Measurements from ENCODE around the gene NPLOC4. TPM values are rescaled to one million over a fixed set of nuclear protein-coding genes. Genes with fewer than 3 reads are reported as not detected.

NPLOC4 gene
- total and polyA plus RNA-seq, 2 donors (not counting 1 experiment from before 2014, with no cell fraction given), result 70.2 to 101 TPM

DNA sequence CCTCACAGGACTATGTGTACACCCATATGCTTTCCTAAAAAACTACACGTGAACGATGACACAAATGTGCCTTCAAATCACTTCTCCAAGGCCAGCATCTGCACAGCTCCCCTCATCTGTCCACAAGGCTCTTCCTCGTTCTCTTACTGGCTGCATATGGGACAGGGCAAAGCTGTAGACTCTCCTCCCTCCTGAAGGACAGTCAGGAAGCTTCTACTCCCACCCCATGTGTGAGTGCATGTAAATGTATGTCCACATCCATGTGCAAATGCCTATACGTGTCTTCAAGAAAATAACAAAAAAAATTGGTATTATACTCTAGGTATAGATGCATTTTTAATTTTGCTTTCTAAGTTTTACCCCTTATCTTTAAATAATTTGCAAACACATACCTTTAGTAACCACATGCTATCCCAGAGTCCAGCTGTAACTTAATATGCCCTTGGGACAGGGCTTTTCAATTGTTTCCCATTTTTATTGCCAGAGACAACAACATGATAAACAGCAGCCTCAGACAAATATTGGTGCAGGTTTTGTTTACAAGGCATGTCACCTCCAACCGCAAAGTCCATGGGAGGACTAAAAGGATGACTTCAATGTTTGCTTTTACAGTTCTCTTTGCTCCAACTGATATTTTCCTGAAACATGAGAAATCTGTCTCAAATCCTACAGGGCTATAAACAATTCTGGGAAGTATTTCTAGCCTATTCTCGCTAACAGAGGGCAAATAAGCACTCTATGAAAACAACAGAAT is 53.1 kb downstream of the NPLOC4 start:
- DNase-seq, result no peak
- 90% methylated on average over 3 of the region's 6 CpGs for WGBS (ENCODE audit: insufficient coverage)
- intact Hi-C loops (cut with micrococcal nuclease), result no loop called here
- Mint-ChIP-seq H3K27me3 (no peaks in the 10 kb centered on the region), H3K4me1 (peaks cover 9% of the 10 kb centered on the region), H3K9me3 (ENCODE audit: insufficient read depth) (no peaks in the 10 kb centered on the region), H3K4me3 (no peak overlapping the region), H3K27ac (no peak overlapping the region)
- Histone ChIP-seq H3K36me3 (replicated peaks in 1 of 2; ENCODE audit: control extremely low read depth in 1 of 2, control insufficient read depth in 1 of 2, extremely low read depth in 1 of 2, insufficient read depth in 2 of 2, low read length in 1 of 2) (peaks cover 2 to 66% of the 10 kb centered on the region in 2 experiments), H3K9me3 (ENCODE audit: control extremely low read depth in 1 of 3, control insufficient read depth in 2 of 3, insufficient read depth in 1 of 3, low read length in 2 of 3) (no peaks in the 10 kb centered on the region), H2AFZ (ENCODE audit: insufficient read depth, low read depth, low read length, poor library complexity, severe bottlenecking) (no peak overlapping the region), H3K27me3 (replicated peaks in 1 of 4; ENCODE audit: control extremely low read depth in 1 of 4, control insufficient read depth in 3 of 4, insufficient read depth in 4 of 4, low read length in 3 of 4) (no peaks in the 10 kb centered on the region), H3K79me2 (ENCODE audit: control insufficient read depth, insufficient read depth, low read length) (peaks cover 61% of the 10 kb centered on the region), H3K4me2 (replicated peaks; ENCODE audit: low read depth, low read length, poor library complexity, severe bottlenecking) (no peak overlapping the region), H3K4me1 (ENCODE audit: control insufficient read depth in 2 of 2, insufficient read depth in 2 of 2, low read length in 2 of 2) (peaks cover 0 to 3% of the 10 kb centered on the region in 2 donors), H4K20me1 (ENCODE audit: control insufficient read depth, insufficient read depth, low read length, poor library complexity, severe bottlenecking) (peaks cover 24% of the 10 kb centered on the region), H3K9ac (ENCODE audit: low read length) (no peak overlapping the region), H3K4me3 (ENCODE audit: control extremely low read depth in 1 of 5, extremely low read depth in 1 of 5, insufficient read depth in 1 of 5, low read depth in 2 of 5, low read length in 4 of 5) (no peak overlapping the region), H3K27ac (ENCODE audit: low read length in 2 of 2) (no peak overlapping the region)
- ChIA-PET POLR2A (no interaction called here), CTCF (interaction anchor here (1.1 kb wide), 1 partner anchor 17 kb away, joined by 4 read pairs; no protein-coding TSS in a partner anchor)
- TF ChIP-seq, protein P1, sequence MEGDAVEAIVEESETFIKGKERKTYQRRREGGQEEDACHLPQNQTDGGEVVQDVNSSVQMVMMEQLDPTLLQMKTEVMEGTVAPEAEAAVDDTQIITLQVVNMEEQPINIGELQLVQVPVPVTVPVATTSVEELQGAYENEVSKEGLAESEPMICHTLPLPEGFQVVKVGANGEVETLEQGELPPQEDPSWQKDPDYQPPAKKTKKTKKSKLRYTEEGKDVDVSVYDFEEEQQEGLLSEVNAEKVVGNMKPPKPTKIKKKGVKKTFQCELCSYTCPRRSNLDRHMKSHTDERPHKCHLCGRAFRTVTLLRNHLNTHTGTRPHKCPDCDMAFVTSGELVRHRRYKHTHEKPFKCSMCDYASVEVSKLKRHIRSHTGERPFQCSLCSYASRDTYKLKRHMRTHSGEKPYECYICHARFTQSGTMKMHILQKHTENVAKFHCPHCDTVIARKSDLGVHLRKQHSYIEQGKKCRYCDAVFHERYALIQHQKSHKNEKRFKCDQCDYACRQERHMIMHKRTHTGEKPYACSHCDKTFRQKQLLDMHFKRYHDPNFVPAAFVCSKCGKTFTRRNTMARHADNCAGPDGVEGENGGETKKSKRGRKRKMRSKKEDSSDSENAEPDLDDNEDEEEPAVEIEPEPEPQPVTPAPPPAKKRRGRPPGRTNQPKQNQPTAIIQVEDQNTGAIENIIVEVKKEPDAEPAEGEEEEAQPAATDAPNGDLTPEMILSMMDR (IDR thresholded peaks at IDR 0.05), result no peak
- TF ChIP-seq EZH2 (IDR thresholded peaks at IDR 0.05; ENCODE audit: borderline replicate concordance, insufficient read depth, low read depth, low read length, poor library complexity, severe bottlenecking), result no peak
- ATAC-seq (ENCODE audit: low read depth), result no peak

DNA sequence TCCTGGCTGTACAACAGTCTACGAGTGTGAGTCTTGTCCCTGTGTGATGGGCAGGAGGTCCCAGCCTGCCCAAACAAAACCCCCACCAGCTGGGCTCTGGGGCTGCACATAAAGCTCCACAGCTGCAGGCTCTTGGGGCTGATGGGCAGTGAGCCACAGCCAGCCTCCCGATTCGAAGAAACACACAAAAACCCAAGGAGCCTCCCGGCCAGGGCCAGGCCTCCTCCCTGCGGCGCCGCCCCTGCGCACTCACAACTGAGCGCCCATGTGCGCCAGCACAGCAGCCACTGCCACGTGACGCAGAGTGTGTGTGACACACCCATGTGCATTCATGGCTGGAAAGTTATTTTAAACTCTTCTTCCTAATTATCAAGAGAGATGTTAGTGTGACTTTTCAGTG is 54.2 kb downstream of the NPLOC4 start:
- no peak overlapping the region for H3K27ac Mint-ChIP-seq
- H3K4me2 ChIP-seq (replicated peaks; ENCODE audit: low read depth, low read length, poor library complexity, severe bottlenecking), result no peak overlapping the region
- WGBS (ENCODE audit: insufficient coverage), result 90% methylated on average over 8 of the region's 12 CpGs
- peaks cover 13% of the 10 kb centered on the region for H3K4me1 Mint-ChIP-seq
- H3K9me3 ChIP-seq (ENCODE audit: control extremely low read depth in 1 of 3, control insufficient read depth in 2 of 3, insufficient read depth in 1 of 3, low read length in 2 of 3), result no peaks in the 10 kb centered on the region
- no peak for TF ChIP-seq EZH2 (IDR thresholded peaks at IDR 0.05; ENCODE audit: borderline replicate concordance, insufficient read depth, low read depth, low read length, poor library complexity, severe bottlenecking)
- TF ChIP-seq, protein P1 (IDR thresholded peaks at IDR 0.05), result no peak
- no peak overlapping the region for H3K4me3 Mint-ChIP-seq
- no peak for ATAC-seq (ENCODE audit: low read depth)
- peaks cover 24% of the 10 kb centered on the region for H4K20me1 ChIP-seq (ENCODE audit: control insufficient read depth, insufficient read depth, low read length, poor library complexity, severe bottlenecking)
- intact Hi-C loops (cut with micrococcal nuclease), result no loop called here
- ChIA-PET POLR2A (no interaction called here), CTCF (interaction anchor here (1.1 kb wide), 1 partner anchor 18 kb away, joined by 4 read pairs; no protein-coding TSS in a partner anchor)
- no peak overlapping the region for H3K9ac ChIP-seq (ENCODE audit: low read length)
- peaks cover 0 to 7% of the 10 kb centered on the region in 2 donors for H3K4me1 ChIP-seq (ENCODE audit: control insufficient read depth in 2 of 2, insufficient read depth in 2 of 2, low read length in 2 of 2)
- H3K27me3 Mint-ChIP-seq, result no peaks in the 10 kb centered on the region
- DNase-seq, result no peak
- no peaks in the 10 kb centered on the region for H3K27me3 ChIP-seq (replicated peaks in 1 of 4; ENCODE audit: control extremely low read depth in 1 of 4, control insufficient read depth in 3 of 4, insufficient read depth in 4 of 4, low read length in 3 of 4)
- H3K36me3 ChIP-seq (replicated peaks in 1 of 2; ENCODE audit: control extremely low read depth in 1 of 2, control insufficient read depth in 1 of 2, extremely low read depth in 1 of 2, insufficient read depth in 2 of 2, low read length in 1 of 2), result peaks cover 2 to 56% of the 10 kb centered on the region in 2 experiments
- no peak overlapping the region for H3K4me3 ChIP-seq (ENCODE audit: control extremely low read depth in 1 of 5, extremely low read depth in 1 of 5, insufficient read depth in 1 of 5, low read depth in 2 of 5, low read length in 4 of 5)
- no peaks in the 10 kb centered on the region for H3K9me3 Mint-ChIP-seq (ENCODE audit: insufficient read depth)
- no peak overlapping the region for H2AFZ ChIP-seq (ENCODE audit: insufficient read depth, low read depth, low read length, poor library complexity, severe bottlenecking)
- H3K27ac ChIP-seq (ENCODE audit: low read length in 2 of 2), result no peak overlapping the region
- H3K79me2 ChIP-seq (ENCODE audit: control insufficient read depth, insufficient read depth, low read length), result peaks cover 57% of the 10 kb centered on the region
